ENCODE data around the gene ST8SIA6.

- TF ChIP-seq ATF3 (IDR thresholded peaks at IDR 0.05) (no peak), ATF3 (CRISPR knock-in tag; conservative IDR thresholded peaks at IDR 0.05) (no peak), XRCC5 (IDR thresholded peaks at IDR 0.05; ENCODE audit: low read depth, low read length) (no peak), FOXJ3 (CRISPR knock-in tag; IDR thresholded peaks at IDR 0.05) (no peak), ATF7 (IDR thresholded peaks at IDR 0.05) (no peak), ZBTB33 (CRISPR knock-in tag; IDR thresholded peaks at IDR 0.05) (no peak), ZNF780A (CRISPR knock-in tag; IDR thresholded peaks at IDR 0.05) (no peak), ZNF586 (CRISPR knock-in tag; conservative IDR thresholded peaks at IDR 0.05) (no peak)
These were observed 59.5 kb downstream of the ST8SIA6 start for GRCh38 chr10:17394854-17395253.

All from K562 (cell line).